NCI-H2227 (cell line): Measurements from ENCODE around the gene TAS1R1.
"Not testable (repeated sequence)": the region's sequence is repeated elsewhere in the genome, so short reads cannot be mapped to it uniquely, and the experiment has no call there.

Experiments used
- DNase-seq: peaks from one replicate; lab custom pipeline; 2025; ENCODE audit not compliant: unreplicated experiment; lab: John Stamatoyannopoulos, UW

Gene TAS1R1

DNA sequence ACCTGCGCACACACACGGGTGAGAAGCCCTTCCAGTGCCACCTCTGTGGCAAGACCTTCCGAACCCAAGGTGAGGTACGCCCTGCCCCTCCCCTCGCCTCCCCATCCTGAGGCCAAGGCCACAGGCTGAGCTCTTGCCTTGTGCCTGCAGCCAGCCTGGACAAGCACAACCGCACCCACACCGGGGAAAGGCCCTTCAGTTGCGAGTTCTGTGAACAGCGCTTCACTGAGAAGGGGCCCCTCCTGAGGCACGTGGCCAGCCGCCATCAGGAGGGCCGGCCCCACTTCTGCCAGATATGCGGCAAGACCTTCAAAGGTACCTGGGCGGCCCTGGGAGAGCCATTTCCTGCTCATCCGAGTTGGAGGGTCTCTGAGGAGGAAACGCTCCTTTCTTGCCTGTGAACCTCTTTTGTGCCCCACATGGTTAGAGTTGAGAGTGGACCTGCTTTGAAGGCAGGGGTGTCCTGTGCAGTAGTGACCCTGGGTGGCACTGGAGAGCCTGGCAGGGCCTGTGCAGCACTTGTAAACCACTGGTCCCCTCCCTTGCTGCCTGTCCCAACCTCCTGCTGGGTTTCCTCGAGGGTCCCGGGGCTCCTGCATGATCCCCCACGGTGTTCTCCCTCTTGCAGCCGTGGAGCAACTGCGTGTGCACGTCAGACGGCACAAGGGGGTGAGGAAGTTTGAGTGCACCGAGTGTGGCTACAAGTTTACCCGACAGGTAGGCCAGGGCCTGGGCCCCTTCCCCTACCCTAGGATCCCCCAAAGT is 33.2 kb downstream of the TAS1R1 start:
- DNase-seq, result no peak

DNA sequence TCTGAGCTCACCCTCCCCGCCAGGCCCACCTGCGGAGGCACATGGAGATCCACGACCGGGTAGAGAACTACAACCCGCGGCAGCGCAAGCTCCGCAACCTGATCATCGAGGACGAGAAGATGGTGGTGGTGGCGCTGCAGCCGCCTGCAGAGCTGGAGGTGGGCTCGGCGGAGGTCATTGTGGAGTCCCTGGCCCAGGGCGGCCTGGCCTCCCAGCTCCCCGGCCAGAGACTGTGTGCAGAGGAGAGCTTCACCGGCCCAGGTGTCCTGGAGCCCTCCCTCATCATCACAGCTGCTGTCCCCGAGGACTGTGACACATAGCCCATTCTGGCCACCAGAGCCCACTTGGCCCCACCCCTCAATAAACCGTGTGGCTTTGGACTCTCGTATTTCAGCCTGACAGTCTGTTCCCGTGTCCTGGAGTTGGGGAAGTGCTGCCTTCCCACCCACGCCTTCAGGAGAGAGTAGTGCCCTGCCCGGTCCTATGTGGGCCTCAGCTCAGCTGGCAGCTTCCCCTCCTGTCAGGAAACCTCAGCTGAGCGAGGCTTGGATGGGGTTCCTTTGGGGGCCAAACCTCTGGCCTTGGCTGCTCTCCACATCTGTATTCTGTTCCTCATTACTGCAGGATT is 33.9 kb downstream of the TAS1R1 start:
- no peak for DNase-seq

DNA sequence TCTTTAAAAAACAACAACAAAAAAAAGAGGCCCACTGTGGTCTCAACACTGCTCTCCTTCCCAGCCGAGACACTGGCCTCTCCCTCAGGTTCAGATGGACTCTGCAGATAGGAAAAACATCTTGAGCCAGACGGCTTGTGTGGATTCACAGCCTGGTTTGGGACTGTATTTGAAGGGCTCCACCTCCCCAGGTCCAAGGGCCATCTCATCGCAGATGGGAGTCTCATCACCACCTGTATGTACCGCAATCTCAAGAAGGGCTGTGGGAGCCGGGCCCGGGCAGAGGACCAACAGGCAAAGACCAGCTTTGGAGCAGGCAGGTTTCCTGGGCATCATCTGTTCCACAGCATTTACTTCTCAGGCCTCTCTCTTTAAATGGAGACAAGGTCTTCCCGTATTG is 34.9 kb downstream of the TAS1R1 start:
- DNase-seq, result no peak

DNA sequence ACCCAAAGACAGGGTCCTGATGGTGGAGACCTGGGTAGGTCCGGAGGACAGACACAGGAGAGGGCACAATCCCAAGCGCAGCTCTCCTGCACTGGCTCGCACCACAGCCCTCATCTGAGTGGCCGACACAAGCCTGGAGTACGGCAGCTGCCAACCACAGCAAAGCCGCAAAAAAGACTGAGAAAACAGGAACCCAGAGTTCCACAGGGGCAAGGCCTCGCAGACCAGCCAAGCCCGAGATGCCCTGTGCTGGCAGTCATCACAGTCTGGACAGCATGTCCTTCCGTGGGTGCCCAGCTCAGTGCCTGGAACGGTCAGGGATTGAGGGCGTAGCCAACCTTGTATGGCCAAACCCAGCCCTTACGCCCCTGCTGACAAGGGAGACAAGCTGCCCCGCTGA is 36.1 kb downstream of the TAS1R1 start:
- DNase-seq, result no peak

DNA sequence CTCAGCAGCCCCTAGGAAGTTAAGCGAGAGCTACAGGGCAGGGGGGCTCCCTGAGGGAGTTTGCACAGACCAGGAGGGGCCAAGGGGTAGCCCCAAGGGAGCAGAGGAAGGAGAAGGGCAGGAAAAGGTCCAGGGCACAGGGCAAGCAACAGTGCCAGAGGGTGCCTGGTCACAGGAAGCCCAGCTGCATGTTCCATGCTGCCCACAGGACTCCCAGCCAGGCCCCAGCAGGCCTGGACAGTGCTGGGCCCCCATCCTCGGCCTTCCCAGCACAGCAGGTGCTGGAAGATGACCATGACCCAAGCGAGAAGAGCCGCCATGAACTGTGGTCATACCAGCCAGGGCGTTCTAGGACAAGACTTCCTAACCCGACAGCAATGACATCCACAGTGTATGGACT is 36.5 kb downstream of the TAS1R1 start:
- no peak for DNase-seq

DNA sequence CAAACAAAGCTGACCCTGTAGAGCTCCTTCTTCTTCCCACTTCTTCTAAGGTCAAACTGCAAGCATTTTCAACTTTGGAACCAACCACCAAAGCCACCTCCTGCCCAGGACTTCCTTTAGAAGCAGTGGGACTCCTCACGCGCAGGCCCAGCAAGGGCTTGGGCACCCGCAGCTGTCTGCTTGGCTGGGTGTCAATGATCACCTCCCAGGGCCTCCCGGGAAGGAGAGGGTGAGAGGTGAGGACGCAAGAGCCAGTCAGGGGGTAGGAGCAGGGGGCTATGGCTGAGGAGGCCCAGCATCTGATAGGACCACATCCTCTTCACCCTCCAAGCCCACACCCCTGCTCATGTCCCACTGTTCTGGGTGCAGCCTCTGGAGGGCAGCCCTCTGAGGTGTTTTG is 37.3 kb downstream of the TAS1R1 start:
- no peak for DNase-seq

DNA sequence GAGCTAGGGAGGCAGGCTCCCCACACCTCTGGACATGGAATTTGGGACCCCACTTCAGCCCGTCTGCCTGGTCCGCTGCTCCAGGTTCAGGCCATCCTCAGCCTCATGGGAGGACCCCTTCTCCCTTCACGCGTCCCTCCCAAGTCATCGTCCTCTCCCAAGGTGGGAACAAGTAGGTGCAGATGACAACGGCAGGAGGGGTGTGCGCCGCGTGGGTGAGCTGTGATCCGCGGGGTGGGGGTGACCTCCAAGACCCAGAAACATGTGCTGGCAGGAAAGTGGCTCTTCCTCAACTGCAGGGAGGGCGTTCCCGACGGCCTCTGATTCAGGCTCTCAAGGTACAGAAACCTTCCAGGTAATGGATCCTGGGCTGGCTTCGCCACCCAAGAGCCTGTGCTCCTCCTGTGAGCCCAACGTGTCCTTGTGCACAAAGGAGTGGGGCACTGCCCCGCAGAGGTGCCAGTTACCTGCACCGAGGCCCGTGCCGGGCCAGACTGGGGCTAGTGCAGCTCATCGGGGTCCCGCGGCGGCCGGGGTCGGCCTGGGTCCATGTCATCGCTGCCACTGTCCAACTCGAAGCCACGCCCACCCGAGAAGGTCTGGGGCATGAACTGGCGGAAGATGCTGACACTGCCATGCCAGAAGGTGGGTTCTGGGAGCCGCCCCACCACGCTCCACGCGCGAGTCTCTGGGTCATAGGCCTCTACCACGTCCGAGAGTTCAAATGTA is 37.9 kb downstream of the TAS1R1 start:
- no peak for DNase-seq

DNA sequence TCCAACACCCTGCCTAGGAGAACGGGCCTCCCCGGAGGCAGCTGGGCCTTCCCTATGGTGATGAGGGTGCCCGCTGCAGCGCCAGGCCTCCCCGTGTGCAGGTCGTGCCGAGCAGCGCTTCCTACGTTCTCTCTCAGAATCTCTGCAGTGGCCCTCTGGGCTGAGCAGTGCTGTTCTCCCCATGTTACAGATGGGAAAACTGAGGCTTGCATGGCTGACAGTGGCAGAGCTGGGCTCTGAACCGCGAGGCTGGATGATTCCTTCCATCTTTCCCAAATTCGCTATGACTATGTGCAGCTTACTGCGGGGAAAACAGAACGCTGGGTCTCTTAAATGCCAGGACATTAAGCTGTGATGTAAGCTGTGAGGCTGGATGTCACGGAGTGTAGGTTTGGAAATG is 38.7 kb downstream of the TAS1R1 start:
- no peak for DNase-seq

DNA sequence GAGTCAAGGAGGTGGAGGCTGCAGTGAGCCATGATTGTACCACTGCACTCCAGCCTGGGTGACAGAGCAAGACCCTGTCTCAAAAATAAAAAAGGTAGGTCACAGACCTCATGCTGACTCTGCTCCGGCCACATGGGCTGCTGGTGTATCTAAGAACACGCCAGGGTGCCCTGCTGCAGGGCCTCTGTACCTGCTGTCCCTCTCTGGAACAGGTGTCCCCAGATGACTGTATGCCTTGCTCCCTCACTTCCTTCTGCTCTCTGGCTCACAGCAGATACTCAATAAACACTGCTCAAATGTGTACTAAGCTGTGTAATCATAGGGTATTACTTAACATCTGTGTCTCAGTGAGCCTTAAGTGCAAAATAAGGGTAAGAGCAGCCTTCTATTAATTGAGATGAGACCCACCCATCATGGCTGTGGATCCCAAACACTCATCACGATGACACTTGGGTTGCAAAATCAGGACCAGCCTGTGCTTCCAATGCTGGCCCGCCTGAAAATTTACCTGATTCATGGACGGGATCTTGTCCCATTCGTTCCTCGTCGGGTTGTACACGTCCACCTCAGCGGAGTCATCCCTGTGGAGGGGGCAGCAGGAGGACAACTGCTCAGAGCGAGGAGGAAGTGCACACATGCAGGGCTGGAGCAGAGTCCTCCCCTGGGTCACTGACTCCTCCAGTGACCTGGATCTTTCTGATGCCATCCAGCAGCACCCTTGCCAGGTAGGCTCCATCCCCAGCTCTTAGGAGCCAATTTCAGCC is 40.1 kb downstream of the TAS1R1 start:
- peak; percentile 74 for DNase-seq

DNA sequence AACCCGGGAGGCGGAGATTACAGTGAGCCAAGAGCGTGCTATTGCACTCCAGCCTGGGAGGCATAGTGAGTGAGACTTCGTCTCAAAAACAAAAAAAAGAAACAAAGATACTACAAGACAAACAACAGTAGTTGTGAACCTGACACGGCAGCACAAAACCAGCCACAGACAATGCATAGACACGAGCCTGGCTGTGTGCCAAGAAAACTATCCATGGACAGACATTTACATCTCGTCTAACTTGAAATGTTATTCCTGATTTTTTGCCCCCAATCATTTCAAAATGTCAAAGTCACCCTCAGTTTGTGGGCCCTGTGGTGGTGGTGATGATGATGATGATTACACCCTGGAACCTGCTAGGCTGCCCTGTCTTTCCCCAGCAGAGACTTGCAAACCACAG is 41.2 kb downstream of the TAS1R1 start:
- DNase-seq, result no peak

DNA sequence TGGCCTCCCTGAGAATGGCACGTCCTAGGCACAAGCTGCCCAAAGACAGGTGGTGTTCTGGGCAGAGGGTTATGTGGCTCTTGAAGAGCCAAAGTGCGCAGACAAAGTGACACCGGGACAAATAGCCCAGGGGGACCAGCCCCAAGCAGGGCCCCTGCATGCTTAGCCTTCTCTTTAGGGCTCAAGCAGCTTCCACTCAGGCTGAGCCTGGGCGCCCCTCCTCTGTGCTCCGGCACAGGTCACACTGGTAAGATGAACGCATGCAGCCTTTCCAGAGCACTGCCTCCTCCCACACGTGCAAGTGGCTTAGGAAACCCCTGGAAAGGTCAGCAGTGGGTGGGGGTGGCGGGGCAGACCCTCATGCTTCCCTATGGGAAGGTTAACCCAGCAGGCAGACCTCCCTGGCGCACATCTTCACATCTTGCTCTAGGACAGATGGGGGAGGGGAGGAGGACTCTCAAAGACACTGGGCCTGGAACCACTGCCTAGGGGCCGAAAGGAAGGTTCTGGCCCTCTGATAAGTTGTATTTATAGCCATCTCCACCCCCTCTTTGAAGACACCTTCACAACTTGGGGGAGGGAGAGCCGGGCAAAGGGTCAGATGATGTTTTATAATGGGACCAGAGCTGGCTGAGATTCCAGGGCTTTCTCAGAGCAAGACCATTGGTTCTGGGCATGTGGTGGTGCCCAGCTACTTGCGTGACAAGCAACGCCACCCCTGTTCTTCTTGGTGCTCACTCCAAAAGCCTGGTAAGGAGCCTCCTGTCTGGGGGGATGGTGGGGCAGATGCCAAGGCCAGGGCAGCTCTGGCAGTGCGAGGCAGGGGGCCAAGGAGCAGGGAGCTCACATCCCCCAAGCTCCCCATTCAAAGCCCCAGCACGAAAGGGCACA is 42.0 kb downstream of the TAS1R1 start:
- DNase-seq, result no peak

DNA sequence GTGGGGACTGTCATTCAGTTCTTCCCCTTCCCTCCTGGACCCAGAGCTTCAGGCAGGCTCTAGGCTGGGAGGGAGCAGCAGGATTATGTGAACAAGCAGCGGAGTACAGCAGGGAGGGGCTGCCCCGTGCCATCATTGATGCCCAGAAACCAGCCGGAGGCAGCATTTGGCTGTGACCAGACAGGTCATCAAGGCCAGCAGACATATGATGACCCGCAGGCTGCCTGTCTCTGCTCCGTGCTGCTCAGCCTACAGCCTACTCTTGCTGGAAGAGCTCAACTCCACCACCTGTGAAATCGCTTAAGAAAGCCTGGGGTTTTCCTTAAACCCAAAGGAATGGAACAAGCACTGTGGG is 42.6 kb downstream of the TAS1R1 start:
- no peak for DNase-seq

DNA sequence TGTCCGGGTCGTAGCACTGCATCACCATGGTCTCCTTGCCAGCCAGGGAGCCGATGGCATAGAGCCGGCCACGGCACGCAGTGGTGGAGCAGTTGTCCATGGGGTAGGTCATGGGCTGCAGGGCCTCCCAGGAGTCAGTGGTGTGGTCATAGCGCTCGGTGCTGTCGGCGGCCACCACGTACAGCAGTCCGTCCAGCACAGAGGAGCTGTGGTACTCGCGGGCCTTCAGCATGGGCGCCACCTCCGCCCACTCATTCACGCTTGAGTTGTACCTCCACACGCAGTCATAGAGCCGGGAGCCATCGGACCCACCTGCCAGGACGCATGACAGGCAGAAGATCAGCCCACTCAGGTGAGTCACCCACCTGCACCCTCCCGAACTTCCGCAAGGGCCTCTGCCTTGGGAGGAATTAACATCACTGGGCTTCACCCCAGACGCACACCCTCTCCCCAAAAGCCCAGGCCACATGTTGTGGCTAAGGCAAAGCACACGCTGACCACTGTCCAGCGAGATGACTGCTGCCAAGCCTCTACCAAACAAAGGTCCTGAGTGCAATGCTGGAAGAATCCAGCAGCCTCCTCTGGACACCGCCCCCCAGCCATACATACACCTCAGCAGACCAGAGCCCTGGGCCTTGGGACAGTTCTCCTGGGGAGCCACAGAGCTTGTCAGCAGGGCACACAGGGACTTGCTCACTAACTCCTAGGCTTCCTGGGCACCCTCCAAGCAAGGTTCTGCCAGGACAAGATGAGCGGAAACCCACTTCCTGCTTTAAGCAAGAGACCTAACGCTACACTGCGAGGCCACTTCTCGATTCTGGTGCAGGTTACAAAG is 44.3 kb downstream of the TAS1R1 start:
- no peak for DNase-seq

DNA sequence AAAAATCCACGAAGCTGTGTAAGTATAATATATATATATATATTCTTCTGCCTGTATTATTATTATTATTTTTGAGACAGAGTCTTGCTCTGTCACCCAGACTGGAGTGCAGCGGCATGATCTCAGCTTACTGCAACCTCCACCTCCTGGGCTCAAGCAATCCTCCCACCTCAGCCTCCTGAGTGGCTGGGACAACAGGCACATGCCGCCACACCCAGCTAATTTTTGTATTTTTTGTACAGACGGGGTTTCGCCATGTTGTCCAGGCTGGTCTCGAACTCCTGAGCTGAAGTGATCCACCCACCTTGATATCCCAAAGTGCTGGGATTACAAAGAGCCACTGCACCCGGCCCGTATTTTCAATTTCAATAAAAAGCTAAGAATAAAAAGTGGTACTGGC is 44.9 kb downstream of the TAS1R1 start:
- DNase-seq, result not testable (repeated sequence)

DNA sequence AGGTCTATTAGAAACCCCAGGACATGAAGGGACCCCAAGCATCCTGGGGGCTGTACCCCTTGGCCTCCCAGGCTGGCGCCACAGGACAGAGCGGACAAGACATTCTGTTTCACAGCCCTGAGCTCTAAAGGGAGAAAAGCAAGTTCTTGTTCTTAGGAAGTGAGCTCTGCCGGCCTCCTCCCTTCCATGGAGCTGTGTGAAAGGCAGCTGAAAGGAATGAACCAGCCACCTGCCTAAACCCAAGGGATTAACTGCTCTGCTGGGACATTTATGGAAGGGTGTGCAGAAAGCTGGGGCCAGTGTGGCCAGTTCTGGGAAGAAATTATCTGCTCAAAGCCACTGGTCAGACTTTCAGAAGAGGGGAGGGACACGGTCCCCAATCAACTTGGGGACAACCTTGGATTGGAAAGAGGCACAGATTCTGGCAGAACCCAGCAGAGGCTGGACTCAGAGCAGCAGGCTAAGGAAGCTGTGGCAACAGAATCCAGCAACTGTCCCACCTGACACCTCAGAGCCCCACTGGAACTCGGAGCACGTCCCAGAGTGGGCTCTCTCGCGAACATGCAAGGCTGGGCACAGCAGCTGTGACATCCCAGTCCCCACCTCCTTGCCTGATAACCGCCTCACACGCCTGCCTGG is 45.4 kb downstream of the TAS1R1 start:
- DNase-seq, result no peak

DNA sequence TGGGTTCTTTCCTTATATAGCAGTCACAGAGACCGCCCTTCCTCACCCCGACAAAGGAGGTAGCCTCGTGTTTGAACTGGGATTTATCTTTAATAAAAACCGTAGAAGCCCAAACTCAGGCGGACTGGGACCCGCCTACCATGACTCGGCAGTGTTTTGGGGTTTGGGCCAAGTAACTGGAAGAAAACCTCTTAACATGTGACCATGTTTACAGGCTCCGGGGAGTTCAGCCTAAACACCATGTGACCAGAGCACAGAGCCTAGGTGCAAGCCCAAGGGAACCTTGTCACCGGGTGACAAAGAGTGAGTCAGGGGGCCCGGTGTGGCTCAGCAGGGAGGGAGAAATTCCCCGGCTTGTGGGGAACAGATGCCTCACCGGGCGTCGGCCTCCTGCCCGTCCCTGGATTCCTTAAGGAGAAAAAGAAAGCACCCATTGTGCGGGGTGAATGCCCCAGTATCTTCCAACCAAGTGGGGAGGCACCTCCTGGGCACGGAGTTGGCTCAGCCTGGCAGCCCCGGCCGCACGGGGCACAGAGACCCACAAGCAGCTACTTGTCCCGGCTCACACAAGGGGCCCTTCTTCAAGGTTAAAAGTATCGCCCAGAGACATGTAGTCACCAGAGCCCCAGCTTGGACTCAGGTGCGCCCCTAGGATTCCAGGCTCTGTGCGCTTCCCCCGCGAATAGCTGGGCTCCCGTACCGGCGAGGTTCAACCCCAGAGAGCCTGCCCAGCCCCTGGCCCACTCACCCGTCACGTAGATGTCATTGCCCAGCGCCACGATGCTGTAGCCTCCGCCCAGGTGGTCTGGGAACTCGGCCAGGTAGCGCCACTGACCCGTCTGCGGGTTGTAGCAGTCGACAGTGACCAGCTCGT is 46.2 kb downstream of the TAS1R1 start:
- peak; percentile 46 for DNase-seq

DNA sequence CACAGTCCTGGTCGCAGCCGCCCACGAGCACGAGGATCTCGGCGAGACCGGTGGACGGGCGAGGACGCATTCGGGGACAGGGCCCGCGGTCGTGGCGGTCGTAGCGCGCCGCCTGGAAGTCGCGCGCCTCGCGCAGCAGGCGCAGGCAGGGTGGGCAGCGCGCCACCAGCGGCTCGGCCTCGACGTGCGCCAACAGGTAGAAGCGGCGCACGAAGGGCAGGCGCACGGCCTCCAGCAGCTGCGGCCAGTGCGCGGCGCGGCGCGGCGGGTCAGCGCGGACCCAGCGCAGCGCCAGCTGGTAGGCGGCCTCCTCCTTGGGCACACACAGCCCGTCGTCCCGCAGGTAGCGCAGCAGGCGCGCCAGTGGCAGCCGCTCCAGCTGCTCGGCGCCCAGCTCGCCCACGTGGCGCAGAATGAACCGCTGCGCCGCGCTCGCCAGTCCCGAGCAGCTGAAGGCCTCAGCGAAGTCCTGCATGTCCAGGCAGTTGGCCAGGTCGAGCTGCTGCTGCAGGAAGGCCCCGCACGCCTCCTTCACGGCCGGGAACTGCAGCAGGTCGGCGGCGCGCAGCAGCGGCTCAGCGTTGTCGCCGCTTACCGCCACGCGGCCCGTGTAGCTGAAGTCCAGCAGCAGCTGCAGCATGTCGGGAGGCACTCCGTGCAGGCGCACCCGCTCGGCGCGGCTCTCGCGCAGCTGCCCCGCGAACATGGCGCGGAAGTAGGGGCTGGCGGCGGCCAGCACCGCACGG is 47.0 kb downstream of the TAS1R1 start:
- peak; percentile 61 for DNase-seq
